Mammary epithelial cell (primary cell): ENCODE results near the gene MOB3B.

Experiments used
- EZH2 ChIP-seq: IDR thresholded peaks from 2 replicates; pipeline ENCODE4 v1.6.1; 2012; ENCODE audit warnings: low read length, inconsistent platforms, borderline replicate concordance
- TF ChIP-seq, protein P1 (sequence below), 2 donors: IDR thresholded peaks in 1 of 2; conservative IDR thresholded peaks in 1 of 2; 2 replicates each; pipeline ENCODE4 v1.5.1; 2011 to 2012; ENCODE audit warnings: inconsistent platforms in 2 of 2, low read length in 2 of 2, mild to moderate bottlenecking in 2 of 2, control low read depth in 1 of 2, low read depth in 1 of 2; ENCODE audit not compliant: insufficient read depth in 1 of 2; ENCODE audit errors: extremely low read depth in 1 of 2

- TF ChIP-seq, protein P1, sequence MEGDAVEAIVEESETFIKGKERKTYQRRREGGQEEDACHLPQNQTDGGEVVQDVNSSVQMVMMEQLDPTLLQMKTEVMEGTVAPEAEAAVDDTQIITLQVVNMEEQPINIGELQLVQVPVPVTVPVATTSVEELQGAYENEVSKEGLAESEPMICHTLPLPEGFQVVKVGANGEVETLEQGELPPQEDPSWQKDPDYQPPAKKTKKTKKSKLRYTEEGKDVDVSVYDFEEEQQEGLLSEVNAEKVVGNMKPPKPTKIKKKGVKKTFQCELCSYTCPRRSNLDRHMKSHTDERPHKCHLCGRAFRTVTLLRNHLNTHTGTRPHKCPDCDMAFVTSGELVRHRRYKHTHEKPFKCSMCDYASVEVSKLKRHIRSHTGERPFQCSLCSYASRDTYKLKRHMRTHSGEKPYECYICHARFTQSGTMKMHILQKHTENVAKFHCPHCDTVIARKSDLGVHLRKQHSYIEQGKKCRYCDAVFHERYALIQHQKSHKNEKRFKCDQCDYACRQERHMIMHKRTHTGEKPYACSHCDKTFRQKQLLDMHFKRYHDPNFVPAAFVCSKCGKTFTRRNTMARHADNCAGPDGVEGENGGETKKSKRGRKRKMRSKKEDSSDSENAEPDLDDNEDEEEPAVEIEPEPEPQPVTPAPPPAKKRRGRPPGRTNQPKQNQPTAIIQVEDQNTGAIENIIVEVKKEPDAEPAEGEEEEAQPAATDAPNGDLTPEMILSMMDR (conservative IDR thresholded peaks at IDR 0.05 in 1 of 2, IDR thresholded peaks at IDR 0.05 in 1 of 2; ENCODE audit: extremely low read depth in 1 of 2, insufficient read depth in 1 of 2, low read depth in 1 of 2, low read length in 2 of 2), result no peak
- no peak for TF ChIP-seq EZH2
These were observed 107.3 kb downstream of the MOB3B start for GRCh38 chr9:27422279-27422834.
